ENCODE data around the gene CD47. TPM values are rescaled to one million over a fixed set of nuclear protein-coding genes. Genes with fewer than 3 reads are reported as not detected.

The CD47 gene
- total and polyA plus RNA-seq, 2 donors (not counting 1 experiment from before 2014, with no cell fraction given): 86.4 to 259 TPM

DNA sequence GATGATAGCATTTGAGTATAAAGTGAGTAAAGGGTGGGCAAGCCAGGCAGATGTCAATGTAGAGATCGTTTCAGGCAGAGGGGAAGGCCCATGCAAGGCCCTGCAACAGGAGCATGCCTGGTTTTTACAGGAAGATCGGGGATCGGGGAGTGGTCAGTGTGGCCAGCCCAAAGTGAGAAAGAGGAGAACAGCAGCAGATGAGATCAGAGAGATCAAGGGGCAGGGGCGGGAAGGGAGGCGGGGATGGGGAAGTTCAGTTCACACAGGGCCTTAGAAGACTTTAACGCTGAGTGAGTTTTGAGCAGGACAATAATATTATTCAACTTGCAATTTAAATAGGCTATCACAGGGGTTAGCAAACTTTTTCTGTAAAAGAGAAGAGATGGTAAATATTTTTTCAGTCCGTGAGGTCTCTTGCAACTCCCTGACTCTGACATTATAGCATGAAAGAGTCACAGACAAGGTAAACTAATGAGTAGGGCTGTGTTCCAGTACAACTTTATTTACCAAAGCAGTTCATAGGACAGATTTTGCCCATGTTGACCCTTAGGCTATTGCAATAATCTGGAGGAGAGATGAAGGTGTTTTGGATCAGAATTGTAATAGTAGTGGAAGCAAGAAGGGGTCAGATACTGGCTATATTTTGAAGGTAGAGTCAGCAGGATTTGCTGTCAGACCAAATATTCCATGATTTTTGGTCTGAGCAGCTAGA is 12.4 kb upstream of the CD47 start:
- 93% methylated on average over 3 of the region's 7 CpGs for WGBS (ENCODE audit: insufficient coverage)
- TF ChIP-seq, protein P1, sequence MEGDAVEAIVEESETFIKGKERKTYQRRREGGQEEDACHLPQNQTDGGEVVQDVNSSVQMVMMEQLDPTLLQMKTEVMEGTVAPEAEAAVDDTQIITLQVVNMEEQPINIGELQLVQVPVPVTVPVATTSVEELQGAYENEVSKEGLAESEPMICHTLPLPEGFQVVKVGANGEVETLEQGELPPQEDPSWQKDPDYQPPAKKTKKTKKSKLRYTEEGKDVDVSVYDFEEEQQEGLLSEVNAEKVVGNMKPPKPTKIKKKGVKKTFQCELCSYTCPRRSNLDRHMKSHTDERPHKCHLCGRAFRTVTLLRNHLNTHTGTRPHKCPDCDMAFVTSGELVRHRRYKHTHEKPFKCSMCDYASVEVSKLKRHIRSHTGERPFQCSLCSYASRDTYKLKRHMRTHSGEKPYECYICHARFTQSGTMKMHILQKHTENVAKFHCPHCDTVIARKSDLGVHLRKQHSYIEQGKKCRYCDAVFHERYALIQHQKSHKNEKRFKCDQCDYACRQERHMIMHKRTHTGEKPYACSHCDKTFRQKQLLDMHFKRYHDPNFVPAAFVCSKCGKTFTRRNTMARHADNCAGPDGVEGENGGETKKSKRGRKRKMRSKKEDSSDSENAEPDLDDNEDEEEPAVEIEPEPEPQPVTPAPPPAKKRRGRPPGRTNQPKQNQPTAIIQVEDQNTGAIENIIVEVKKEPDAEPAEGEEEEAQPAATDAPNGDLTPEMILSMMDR (IDR thresholded peaks at IDR 0.05): no peak
- TF ChIP-seq EZH2 (IDR thresholded peaks at IDR 0.05; ENCODE audit: borderline replicate concordance, insufficient read depth, low read depth, low read length, poor library complexity, severe bottlenecking): no peak
- peaks cover 9% of the 10 kb centered on the region for H3K79me2 ChIP-seq (ENCODE audit: control insufficient read depth, insufficient read depth, low read length)
- H3K27me3 ChIP-seq (replicated peaks in 1 of 4; ENCODE audit: control extremely low read depth in 1 of 4, control insufficient read depth in 3 of 4, insufficient read depth in 4 of 4, low read length in 3 of 4): no peaks in the 10 kb centered on the region
- CTCF ChIA-PET: interaction anchor here (2.5 kb wide), 1 partner anchor 9 kb away, joined by 6 read pairs; no protein-coding TSS in a partner anchor
- peak overlapping the region; percentile 8 for H3K27ac Mint-ChIP-seq
- peaks cover 51 to 52% of the 10 kb centered on the region in 2 donors for H3K4me1 ChIP-seq (ENCODE audit: control insufficient read depth in 2 of 2, insufficient read depth in 2 of 2, low read length in 2 of 2)
- peaks cover 65% of the 10 kb centered on the region for H3K4me1 Mint-ChIP-seq
- DNase-seq (no peak), ATAC-seq (ENCODE audit: low read depth) (no peak)
- H3K9me3 ChIP-seq (ENCODE audit: control extremely low read depth in 1 of 3, control insufficient read depth in 2 of 3, insufficient read depth in 1 of 3, low read length in 2 of 3): no peaks in the 10 kb centered on the region
- no peak overlapping the region for H2AFZ ChIP-seq (ENCODE audit: insufficient read depth, low read depth, low read length, poor library complexity, severe bottlenecking)
- intact Hi-C loops (cut with micrococcal nuclease): loop anchor here (2.0 kb wide), 1 partner anchor 16 kb away; no protein-coding TSS in a partner anchor
- no peaks in the 10 kb centered on the region for H3K27me3 Mint-ChIP-seq
- POLR2A ChIA-PET: interaction anchor here (1.6 kb wide), 1 partner anchor 21 kb away, joined by 6 read pairs; no protein-coding TSS in a partner anchor
- H3K4me3 ChIP-seq (ENCODE audit: control extremely low read depth in 1 of 5, extremely low read depth in 1 of 5, insufficient read depth in 1 of 5, low read depth in 2 of 5, low read length in 4 of 5): no peak overlapping the region
- no peak overlapping the region for H3K4me3 Mint-ChIP-seq
- no peaks in the 10 kb centered on the region for H3K9me3 Mint-ChIP-seq (ENCODE audit: insufficient read depth)
- H3K4me2 ChIP-seq (replicated peaks; ENCODE audit: low read depth, low read length, poor library complexity, severe bottlenecking): peak overlapping the region; percentile 53
- H3K9ac ChIP-seq (ENCODE audit: low read length): no peak overlapping the region
- H4K20me1 ChIP-seq (ENCODE audit: control insufficient read depth, insufficient read depth, low read length, poor library complexity, severe bottlenecking): no peaks in the 10 kb centered on the region
- H3K36me3 ChIP-seq (replicated peaks in 1 of 2; ENCODE audit: control extremely low read depth in 1 of 2, control insufficient read depth in 1 of 2, extremely low read depth in 1 of 2, insufficient read depth in 2 of 2, low read length in 1 of 2): no peaks in the 10 kb centered on the region
- peak overlapping the region in 1 of 2 donors; percentile 37 for H3K27ac ChIP-seq (ENCODE audit: low read length in 2 of 2)
